Measurements from ENCODE around the gene VRK3.
A peak's percentile ranks its signal among the peaks of the same experiment; 100 is the strongest.
"Not testable (repeated sequence)": the region's sequence is repeated elsewhere in the genome, so short reads cannot be mapped to it uniquely, and the experiment has no call there.

VRK3 gene

GRCh38 chr19:49954092-49954829 is 70.9 kb downstream of the VRK3 start:
- DNase-seq, result peak; percentile 47

- no peak for DNase-seq
Observed at GRCh38 chr19:49953416-49953815, 71.8 kb downstream of the VRK3 start.

GRCh38 chr19:49952906-49953305 is 72.3 kb downstream of the VRK3 start:
- no peak for DNase-seq

GRCh38 chr19:49952479-49952836 is 72.7 kb downstream of the VRK3 start:
- DNase-seq, result no peak

- DNase-seq, result no peak
Observed at GRCh38 chr19:49951806-49952478, 73.2 kb downstream of the VRK3 start.

- DNase-seq, result no peak
Observed at GRCh38 chr19:49950956-49951526, 74.1 kb downstream of the VRK3 start.

- DNase-seq, result no peak
Observed at GRCh38 chr19:49950590-49950948, 74.6 kb downstream of the VRK3 start.

- DNase-seq, result no peak
Observed at GRCh38 chr19:49949742-49950589, 75.2 kb downstream of the VRK3 start.

GRCh38 chr19:49946415-49946814 is 78.8 kb downstream of the VRK3 start:
- no peak for DNase-seq

- DNase-seq, result not testable (repeated sequence)
Observed at GRCh38 chr19:49944567-49944966, 80.6 kb downstream of the VRK3 start.

- DNase-seq, result no peak
Observed at GRCh38 chr19:49940482-49940791, 84.7 kb downstream of the VRK3 start.

- no peak for DNase-seq
Observed at GRCh38 chr19:49939721-49940481, 85.3 kb downstream of the VRK3 start.

GRCh38 chr19:49938662-49939061 is 86.5 kb downstream of the VRK3 start:
- DNase-seq, result peak; percentile 15

- DNase-seq, result peak; percentile 89
Observed at GRCh38 chr19:49937750-49938381, 87.3 kb downstream of the VRK3 start.

- DNase-seq, result no peak
Observed at GRCh38 chr19:49936549-49936948, 88.6 kb downstream of the VRK3 start.

GRCh38 chr19:49933643-49934042 is 91.5 kb downstream of the VRK3 start:
- DNase-seq, result no peak

GRCh38 chr19:49932731-49933131 is 92.4 kb downstream of the VRK3 start:
- DNase-seq, result no peak

- DNase-seq, result no peak
Observed at GRCh38 chr19:49932041-49932451, 93.1 kb downstream of the VRK3 start.

- DNase-seq, result no peak
Observed at GRCh38 chr19:49931293-49932040, 93.7 kb downstream of the VRK3 start.

- DNase-seq, result peak; percentile 58
Observed at GRCh38 chr19:49930483-49931011, 94.6 kb downstream of the VRK3 start.

Measured in femur (tissue), 1 donor.